ENCODE data around the gene PARD3B. TPM values are rescaled to one million over a fixed set of nuclear protein-coding genes. Genes with fewer than 3 reads are reported as not detected.

Gene PARD3B
- total and polyA plus RNA-seq, 2 of the 8 experiments (the other 6 are each of a cell fraction or from before 2014, with no cell fraction given), result 1.2 to 5.7 TPM

GRCh38 chr2:204770735-204771134 lies 225.5 kb downstream of the PARD3B start (continued):
- TF ChIP-seq SAP30 (IDR thresholded peaks at IDR 0.05; ENCODE audit: insufficient read depth, insufficient replicate concordance, low read length), result no peak

DNA sequence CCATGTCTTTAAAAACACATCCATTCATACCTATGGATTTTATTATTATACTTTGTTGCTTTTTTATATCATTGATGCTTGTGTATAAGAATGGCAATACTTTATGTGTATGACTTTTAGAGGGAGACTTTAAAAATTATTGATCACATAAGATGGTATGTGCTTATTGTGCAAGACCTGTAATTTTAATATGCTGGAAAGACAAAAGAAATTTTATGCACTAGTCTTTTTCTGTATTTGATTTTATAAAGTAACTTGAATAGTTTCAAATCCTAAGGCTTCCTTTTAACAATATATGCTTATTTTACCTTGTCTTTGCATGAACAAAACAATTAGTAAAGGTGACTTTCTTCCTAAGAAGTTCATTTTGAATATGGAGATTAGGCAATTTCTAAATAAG lies 226.4 kb downstream of the PARD3B start:
- no peak overlapping the region for H2BK12ac ChIP-seq (ENCODE audit: low read depth, low read length)
- no peak overlapping the region for H2AFZ ChIP-seq (ENCODE audit: low read length)
- no peak for FAIRE-seq
- no peak overlapping the region for H2BK20ac ChIP-seq (ENCODE audit: low read length)
- no peak overlapping the region for H2BK120ac ChIP-seq (replicated peaks; ENCODE audit: low read depth, low read length)
- H3K23me2 ChIP-seq (ENCODE audit: low read depth, low read length), result no peaks in the 10 kb centered on the region
- H3K18ac ChIP-seq (ENCODE audit: extremely low read depth, low read length), result no peak overlapping the region
- H2BK5ac ChIP-seq (ENCODE audit: low read depth, low read length), result no peak overlapping the region
- H3K9ac ChIP-seq (replicated peaks in 1 of 4; ENCODE audit: extremely low read depth in 1 of 4, low read depth in 3 of 4, low read length in 3 of 4), result no peak overlapping the region
- no peak overlapping the region for H2AK5ac ChIP-seq (ENCODE audit: low read depth, low read length)
- no peaks in the 10 kb centered on the region for H3K4me1 ChIP-seq (replicated peaks in 1 of 4; ENCODE audit: control insufficient read depth in 3 of 4, insufficient read depth in 4 of 4, low read length in 3 of 4)
- ChIA-PET POLR2A (ENCODE audit: partially characterized antibody) (no interaction called here), CTCF (ENCODE audit: partially characterized antibody) (no interaction called here)
- no peak overlapping the region for H2BK15ac ChIP-seq (ENCODE audit: low read length)
- no peak overlapping the region for H3K56ac ChIP-seq (replicated peaks; ENCODE audit: insufficient read length, low read depth, low read length)
- no peak overlapping the region for H3K14ac ChIP-seq (ENCODE audit: insufficient read length)
- no peaks in the 10 kb centered on the region for H3K79me1 ChIP-seq (ENCODE audit: low read depth, low read length)
- H4K20me1 ChIP-seq (replicated peaks in 1 of 2; ENCODE audit: control insufficient read depth in 1 of 2, insufficient read depth in 2 of 2, low read length in 2 of 2), result no peaks in the 10 kb centered on the region
- no peak overlapping the region for H3K23ac ChIP-seq (ENCODE audit: insufficient read length)
- no peaks in the 10 kb centered on the region for H3K27me3 ChIP-seq (replicated peaks in 1 of 4; ENCODE audit: control insufficient read depth in 3 of 4, extremely low read depth in 1 of 4, insufficient read depth in 3 of 4, low read length in 3 of 4)
- no peak overlapping the region for H4K91ac ChIP-seq (replicated peaks; ENCODE audit: insufficient read length, low read length)
- H3K4me2 ChIP-seq (ENCODE audit: insufficient read depth in 1 of 2, low read depth in 2 of 2, low read length in 2 of 2), result no peak overlapping the region
- H4K8ac ChIP-seq (ENCODE audit: extremely low read depth, insufficient read depth, low read length), result no peak overlapping the region
- no peak overlapping the region for H3K4ac ChIP-seq (replicated peaks; ENCODE audit: insufficient read length, low read depth, low read length)
- H3K4me3 ChIP-seq (ENCODE audit: extremely low read depth in 1 of 4, insufficient read depth in 2 of 4, low read depth in 3 of 4, low read length in 4 of 4), result no peak overlapping the region
- no peak for TF ChIP-seq EGR1 (IDR thresholded peaks at IDR 0.05; ENCODE audit: borderline replicate concordance, low read depth, low read length)
- H3K9me3 ChIP-seq (ENCODE audit: insufficient read depth in 2 of 2, low read depth in 1 of 2, low read length in 1 of 2), result no peaks in the 10 kb centered on the region
- H4K5ac ChIP-seq (ENCODE audit: insufficient read length, low read depth, low read length), result no peak overlapping the region
- no peaks in the 10 kb centered on the region for H3K36me3 ChIP-seq (ENCODE audit: control insufficient read depth in 2 of 4, insufficient read depth in 4 of 4, low read length in 3 of 4)
- H3K79me2 ChIP-seq (ENCODE audit: control insufficient read depth in 1 of 2, insufficient read depth in 2 of 2, low read length in 2 of 2), result no peaks in the 10 kb centered on the region
- no peak for DNase-seq (ENCODE audit: low read depth in 1 of 2, low spot score in 2 of 2)
- H3K27ac ChIP-seq (ENCODE audit: low read depth, low read length), result no peak overlapping the region

All from H1 (cell line).